H1 (cell line): ENCODE data around the gene DNMT3B. TPM values are rescaled to one million over a fixed set of nuclear protein-coding genes. Genes with fewer than 3 reads are reported as not detected.

ENCODE experiments used
- CTCF ChIA-PET: fragments of 300-600 bp; sonication (Branson Sonifier 250); formaldehyde crosslinking; loops from one replicate; lab custom pipeline; 2021; ENCODE audit not compliant: partially characterized antibody; lab: Charles Lee
- POLR2A ChIA-PET: fragments of 300-600 bp; sonication (Branson Sonifier 250); formaldehyde crosslinking; loops from one replicate; lab custom pipeline; 2021; ENCODE audit warnings: inconsistent platforms; ENCODE audit not compliant: partially characterized antibody; lab: Charles Lee
- DNase-seq, 2 experiments: peaks; one replicate each; pipeline versions ENCODE4 v3.0.0 to v3.0.0-alpha.2; 2010 to 2022; ENCODE audit warnings: low spot score in 2 of 2, low read depth in 1 of 2, mixed read lengths in 1 of 2
- FAIRE-seq: peaks from 2 replicates; lab custom pipeline; 2011; peaks lifted over from hg19 to GRCh38; lab: Jason Lieb, UNC
- H2AFZ ChIP-seq: 2 replicates; pipeline ENCODE4 v1.8.1; 2012; ENCODE audit warnings: low read length, inconsistent platforms
- H2AK5ac ChIP-seq: 2 replicates; pipeline ENCODE4 v1.6.1; 2013; ENCODE audit warnings: low read depth, low read length
- H2BK120ac ChIP-seq: replicated peaks from 2 replicates; pipeline ENCODE3; 2013; ENCODE audit warnings: low read depth, low read length, inconsistent platforms
- H2BK12ac ChIP-seq: 2 replicates; pipeline ENCODE4 v1.6.1; 2013; ENCODE audit warnings: low read depth, low read length
- H2BK15ac ChIP-seq: 2 replicates; pipeline ENCODE4 v1.6.1; 2013; ENCODE audit warnings: low read length
- H2BK20ac ChIP-seq: 2 replicates; pipeline ENCODE4 v1.6.1; 2013; ENCODE audit warnings: low read length
- H2BK5ac ChIP-seq: 2 replicates; pipeline ENCODE4 v1.6.1; 2013; ENCODE audit warnings: low read depth, low read length
- H3K14ac ChIP-seq: 2 replicates; pipeline ENCODE4 v1.6.1; 2013; ENCODE audit warnings: inconsistent platforms; ENCODE audit not compliant: insufficient read length
- H3K18ac ChIP-seq: 2 replicates; pipeline ENCODE4 v1.6.1; 2013; ENCODE audit warnings: low read length; ENCODE audit errors: extremely low read depth
- H3K23ac ChIP-seq: 2 replicates; pipeline ENCODE4 v1.6.1; 2013; ENCODE audit warnings: inconsistent platforms; ENCODE audit not compliant: insufficient read length
- H3K23me2 ChIP-seq: 2 replicates; pipeline ENCODE4 v1.6.1; 2013; ENCODE audit warnings: low read depth, low read length
- H3K27ac ChIP-seq: 2 replicates; pipeline ENCODE4 v1.6.1; 2011; ENCODE audit warnings: low read depth, low read length, inconsistent platforms
- H3K27me3 ChIP-seq, 4 experiments: replicated peaks in 1 of 4; 1 replicate in 1 of 4; 2 replicates in 3 of 4; pipeline versions ENCODE4 v1.6.1 to v1.8.1; 2011 to 2013; ENCODE audit warnings: low read length in 3 of 4, mild to moderate bottlenecking in 3 of 4, inconsistent platforms in 2 of 4, mixed read lengths in 2 of 4, moderate library complexity in 1 of 4; ENCODE audit not compliant: control insufficient read depth in 3 of 4, insufficient read depth in 3 of 4; ENCODE audit errors: extremely low read depth in 1 of 4
- H3K36me3 ChIP-seq, 4 experiments: 2 replicates each; pipeline versions ENCODE4 v1.6.1 to v1.8.1; 2011 to 2013; ENCODE audit warnings: mild to moderate bottlenecking in 4 of 4, low read length in 3 of 4, moderate library complexity in 2 of 4, control low read depth in 1 of 4, inconsistent platforms in 1 of 4; ENCODE audit not compliant: insufficient read depth in 4 of 4, control insufficient read depth in 2 of 4
- H3K4ac ChIP-seq: replicated peaks from 2 replicates; pipeline ENCODE3; 2013; ENCODE audit warnings: low read length, low read depth, mixed read lengths, inconsistent platforms; ENCODE audit not compliant: insufficient read length
- H3K4me1 ChIP-seq, 4 experiments: replicated peaks in 1 of 4; 1 replicate in 1 of 4; 2 replicates in 3 of 4; pipeline versions ENCODE4 v1.6.1 to v1.8.1; 2011 to 2013; ENCODE audit warnings: low read length in 3 of 4, inconsistent platforms in 2 of 4, mixed read lengths in 1 of 4; ENCODE audit not compliant: insufficient read depth in 4 of 4, control insufficient read depth in 3 of 4
- H3K4me2 ChIP-seq, 2 experiments: 2 replicates each; pipeline versions ENCODE4 v1.6.1 to v1.8.1; 2011 to 2013; ENCODE audit warnings: low read depth in 2 of 2, low read length in 2 of 2, control low read depth in 1 of 2, inconsistent platforms in 1 of 2, mild to moderate bottlenecking in 1 of 2; ENCODE audit not compliant: insufficient read depth in 1 of 2
- H3K4me3 ChIP-seq, 4 experiments: fragments of 200-600, 300-600 bp in 1 of 4; sonication (generic), shearing (Covaris generic), sonication (Bioruptor Twin) in 1 of 4; 2 replicates each; pipeline versions ENCODE4 v1.5.1 to v1.8.1; 2011 to 2016; ENCODE audit warnings: low read length in 4 of 4, low read depth in 3 of 4, control low read depth in 2 of 4, inconsistent platforms in 2 of 4, mild to moderate bottlenecking in 2 of 4, mixed read lengths in 1 of 4, moderate library complexity in 1 of 4; ENCODE audit not compliant: insufficient read depth in 2 of 4; ENCODE audit errors: extremely low read depth in 1 of 4
- H3K56ac ChIP-seq: replicated peaks from 2 replicates; pipeline ENCODE3; 2013; ENCODE audit warnings: low read depth, mild to moderate bottlenecking, mixed read lengths, low read length, inconsistent platforms; ENCODE audit not compliant: insufficient read length
- H3K79me1 ChIP-seq: 2 replicates; pipeline ENCODE4 v1.6.1; 2013; ENCODE audit warnings: low read depth, low read length, control low read depth
- H3K79me2 ChIP-seq, 2 experiments: 2 replicates each; pipeline versions ENCODE4 v1.6.1 to v1.8.1; 2012 to 2013; ENCODE audit warnings: low read length in 2 of 2, mild to moderate bottlenecking in 2 of 2, inconsistent platforms in 1 of 2; ENCODE audit not compliant: insufficient read depth in 2 of 2, control insufficient read depth in 1 of 2
- H3K9ac ChIP-seq, 4 experiments: replicated peaks in 1 of 4; 1 replicate in 1 of 4; 2 replicates in 3 of 4; pipeline versions ENCODE4 v1.6.1 to v1.8.1; 2011 to 2013; ENCODE audit warnings: low read depth in 3 of 4, low read length in 3 of 4, control low read depth in 2 of 4, mild to moderate bottlenecking in 2 of 4, moderate library complexity in 2 of 4, inconsistent platforms in 1 of 4; ENCODE audit errors: extremely low read depth in 1 of 4
- H3K9me3 ChIP-seq, 2 experiments: 2 replicates each; pipeline versions ENCODE4 v1.6.1 to v1.8.1; 2012 to 2013; ENCODE audit warnings: mild to moderate bottlenecking in 2 of 2, moderate library complexity in 2 of 2, control low read depth in 1 of 2, inconsistent platforms in 1 of 2, low read depth in 1 of 2, low read length in 1 of 2, mixed read lengths in 1 of 2; ENCODE audit not compliant: insufficient read depth in 2 of 2
- H4K20me1 ChIP-seq, 2 experiments: replicated peaks in 1 of 2; 2 replicates each; pipeline versions ENCODE3 to v1.8.1; 2011 to 2013; ENCODE audit warnings: inconsistent platforms in 2 of 2, low read length in 2 of 2, mild to moderate bottlenecking in 1 of 2; ENCODE audit not compliant: insufficient read depth in 2 of 2, control insufficient read depth in 1 of 2
- H4K5ac ChIP-seq: 2 replicates; pipeline ENCODE4 v1.6.1; 2013; ENCODE audit warnings: low read length, low read depth, mixed read lengths, inconsistent platforms; ENCODE audit not compliant: insufficient read length
- H4K8ac ChIP-seq: 2 replicates; pipeline ENCODE4 v1.8.0; 2013; ENCODE audit warnings: mild to moderate bottlenecking, moderate library complexity, low read length, inconsistent platforms; ENCODE audit not compliant: insufficient read depth; ENCODE audit errors: extremely low read depth
- H4K91ac ChIP-seq: replicated peaks from 2 replicates; pipeline ENCODE3; 2013; ENCODE audit warnings: low read length, mixed read lengths, inconsistent platforms; ENCODE audit not compliant: insufficient read length
- BRCA1 ChIP-seq: IDR thresholded peaks from 2 replicates; pipeline ENCODE4 v1.6.1; 2012; ENCODE audit warnings: low read depth, low read length, improper control_type of control experiment
- CEBPB ChIP-seq: IDR thresholded peaks from 2 replicates; pipeline ENCODE4 v1.6.1; 2012; ENCODE audit warnings: low read depth, low read length
- CHD2 ChIP-seq: IDR thresholded peaks from 2 replicates; pipeline ENCODE4 v1.6.1; 2012; ENCODE audit warnings: low read length, improper control_type of control experiment
- CREB1 ChIP-seq: IDR thresholded peaks from 2 replicates; pipeline ENCODE4 v1.6.1; 2012; ENCODE audit warnings: inconsistent platforms
- CTCF ChIP-seq, 3 experiments: IDR thresholded peaks; 1 replicate in 2 of 3; 2 replicates in 1 of 3; pipeline versions ENCODE4 v1.5.1 to v1.6.1; 2011; ENCODE audit warnings: low read length in 3 of 3, mild to moderate bottlenecking in 3 of 3, inconsistent platforms in 2 of 3, low read depth in 1 of 3, moderate library complexity in 1 of 3; ENCODE audit not compliant: insufficient read depth in 1 of 3; ENCODE audit errors: control extremely low read depth in 1 of 3
- E2F6 ChIP-seq: IDR thresholded peaks from 2 replicates; pipeline ENCODE4 v1.6.1; 2012; ENCODE audit warnings: inconsistent platforms
- HDAC6 ChIP-seq: IDR thresholded peaks from one replicate; pipeline ENCODE4 v1.7.1; 2012; ENCODE audit warnings: low read depth, mild to moderate bottlenecking, inconsistent platforms, low read length, moderate library complexity
- KDM1A ChIP-seq: fragments of 200-600, 300-600 bp; sonication (generic); IDR thresholded peaks from 2 replicates; pipeline ENCODE4 v1.7.1; 2016; ENCODE audit warnings: mild to moderate bottlenecking, low read length, borderline replicate concordance
- KDM4A ChIP-seq: IDR thresholded peaks from one replicate; pipeline ENCODE4 v1.7.1; 2012; ENCODE audit warnings: low read depth, mild to moderate bottlenecking, moderate library complexity, low read length, inconsistent platforms; ENCODE audit not compliant: severe bottlenecking
- SAP30 ChIP-seq: fragments of 300-600 bp; sonication (generic); IDR thresholded peaks from 2 replicates; pipeline ENCODE4 v1.7.1; 2012; ENCODE audit warnings: low read length, moderate library complexity, mild to moderate bottlenecking, inconsistent platforms; ENCODE audit not compliant: insufficient read depth, insufficient replicate concordance
- WGBS, 2 experiments: shearing (Covaris generic) in 1 of 2; methylation state at CpG; one replicate each; pipeline versions ENCODE4 v1.1.6 to v1.1.7; 2013 to 2015; ENCODE audit warnings: low lambda C conversion rate in 2 of 2, mixed read lengths in 2 of 2, inconsistent platforms in 1 of 2, low coverage in 1 of 2, missing lambda C conversion rate in 1 of 2; ENCODE audit not compliant: insufficient replicate concordance in 2 of 2, insufficient coverage in 1 of 2, insufficient read length in 1 of 2; ENCODE audit errors: extremely low coverage in 1 of 2, missing lambda C conversion rate in 1 of 2; 5-methylcytosine and 5-hydroxymethylcytosine counted together
- polyA plus RNA-seq, 7 experiments: library from polyadenylated mRNA; depleted of rRNA in 3 of 7; stranded (reverse) in 5 of 7; unstranded in 2 of 7; fragments of >200 nt in 5 of 7; fragments of 200-250 nt in 2 of 7; gene quantifications; 1 replicate in 5 of 7; 2 replicates in 1 of 7; 4 replicates in 1 of 7; pipeline versions ENCODE4 v1.2.1 to v1.2.3, GENCODE V29; 2011 to 2013; ENCODE audit warnings: missing spikeins in 2 of 7, mixed read lengths in 2 of 7
- total RNA-seq: library from RNA; stranded (reverse); fragmentation: NEBNext Ultra II Directional; extraction: Animal tissue kit (Norgen Biotek cat#: 25700); gene quantifications from 2 replicates; pipeline ENCODE4 v1.2.1, GENCODE V29; 2021

DNMT3B gene
- total and polyA plus RNA-seq, 2 of the 8 experiments (the other 6 are each of a cell fraction or from before 2014, with no cell fraction given) = 433 to 1,016 TPM

- Histone ChIP-seq H3K4me3 (no peak overlapping the region), H2AFZ (no peak overlapping the region), H2BK20ac (no peak overlapping the region), H2BK120ac (no peak overlapping the region), H4K5ac (no peak overlapping the region), H3K4ac (no peak overlapping the region), H3K14ac (no peak overlapping the region), H3K18ac (no peak overlapping the region), H3K23ac (no peak overlapping the region), H3K79me2 (peaks cover 4 to 72% of the 10 kb centered on the region in 2 experiments), H2AK5ac (no peak overlapping the region), H3K9ac (no peak overlapping the region), H3K9me3 (peaks cover 0 to 2% of the 10 kb centered on the region in 2 experiments; a peak in 1 of 4 replicates), H4K91ac (no peak overlapping the region), H3K36me3 (peaks cover 5 to 61% (median 30%) of the 10 kb centered on the region in 4 experiments; a peak in 7 of 8 replicates), H3K27ac (no peak overlapping the region), H3K23me2 (no peaks in the 10 kb centered on the region), H2BK5ac (no peak overlapping the region), H3K79me1 (peaks cover 9% of the 10 kb centered on the region; the same call in 1 of the 2 replicates), H3K4me2 (no peak overlapping the region), H2BK12ac (no peak overlapping the region), H3K56ac (no peak overlapping the region), H4K20me1 (peaks cover 5 to 14% of the 10 kb centered on the region in 2 experiments), H3K27me3 (no peaks in the 10 kb centered on the region), H4K8ac (no peak overlapping the region), H2BK15ac (no peak overlapping the region), H3K4me1 (no peaks in the 10 kb centered on the region)
- no peak for DNase-seq
- 100% methylated on average over 3 of the region's 3 CpGs; no CpG with 5 or more reads in 1 of the 2 experiments for WGBS, 2 experiments
- POLR2A ChIA-PET = interaction anchor here (0.6 to 1.6 kb wide), 5 partner anchors 9 to 414 kb away, joined by 3 to 15 read pairs (median 4); partner anchors contain the start of genes C20orf203 and MAPRE1
- FAIRE-seq = no peak
- CTCF ChIA-PET = interaction anchor here (0.5 to 2.0 kb wide), 10 partner anchors 9 to 976 kb away, joined by 3 to 5 read pairs (median 3); partner anchors contain the start of gene C20orf203
- TF ChIP-seq CEBPB (no peak), SAP30 (no peak), KDM4A (no peak), KDM1A (no peak), BRCA1 (no peak), CTCF (IDR thresholded peaks at IDR 0.05; ENCODE audit: control extremely low read depth in 1 of 3, insufficient read depth in 1 of 3, low read depth in 1 of 3, low read length in 3 of 3) (no peak), CREB1 (no peak), CHD2 (no peak), E2F6 (no peak), HDAC6 (no peak)
Measured at GRCh38 chr20:32830437-32830836, 68.3 kb downstream of the DNMT3B start.
